HEK293T (cell line): ENCODE data around the gene KREMEN2.

Experiments
- ARNT ChIP-seq: fragments of 450-650 bp; IDR thresholded peaks from 2 replicates; pipeline ENCODE4 v1.6.1; 2017; ENCODE audit warnings: mild to moderate bottlenecking
- CTBP1 ChIP-seq: fragments of 450-650 bp; IDR thresholded peaks from 2 replicates; pipeline ENCODE4 v1.6.1; 2016; ENCODE audit warnings: borderline replicate concordance
- FOXA1 ChIP-seq: fragments of 450-650 bp; IDR thresholded peaks from 2 replicates; pipeline ENCODE4 v1.6.1; 2016; ENCODE audit warnings: mild to moderate bottlenecking
- FOXK2 ChIP-seq: fragments of 450-650 bp; IDR thresholded peaks from 2 replicates; pipeline ENCODE4 v1.6.1; 2016; ENCODE audit warnings: mild to moderate bottlenecking
- FOXM1 ChIP-seq: fragments of 450-650 bp; IDR thresholded peaks from 2 replicates; pipeline ENCODE4 v1.6.1; 2017; ENCODE audit warnings: mild to moderate bottlenecking, borderline replicate concordance
- TARDBP ChIP-seq: fragments of 450-650 bp; IDR thresholded peaks from 2 replicates; pipeline ENCODE4 v1.6.1; 2016

GRCh38 chr16:2983706-2984136 is 19.6 kb downstream of the KREMEN2 start:
- TF ChIP-seq TARDBP (no peak), FOXA1 (no peak), FOXK2 (no peak), CTBP1 (no peak), ARNT (no peak), FOXM1 (no peak)
